Endothelial cell of umbilical vein (primary cell): Measurements from ENCODE around the gene CEACAM1. TPM values are rescaled to one million over a fixed set of nuclear protein-coding genes. Genes with fewer than 3 reads are reported as not detected.
"Not testable (repeated sequence)": the region's sequence is repeated elsewhere in the genome, so short reads cannot be mapped to it uniquely, and the experiment has no call there.

Source experiments
- BruUV-seq: library from RNA; stranded (reverse); fragments of 400-500 nt; replicated peaks from 2 replicates; lab custom pipeline; 2021; lab: Mats Ljungman, UMichigan
- CTCF ChIA-PET: fragments of 300-600, 350-600 bp; sonication (Branson Sonifier 250); formaldehyde crosslinking; loops from one replicate; lab custom pipeline; 2021; ENCODE audit warnings: antibody characterized with exemption, inconsistent platforms; lab: Charles Lee
- POLR2A ChIA-PET: fragments of 300-600, 350-600 bp; sonication (Branson Sonifier 250); formaldehyde crosslinking; loops from one replicate; lab custom pipeline; 2021; ENCODE audit warnings: antibody characterized with exemption, inconsistent platforms; lab: Charles Lee
- DNase-seq: peaks from one replicate; pipeline ENCODE4 v3.0.0-alpha.2; 2011; ENCODE audit warnings: low read depth, low spot score
- FAIRE-seq: peaks from 2 replicates; lab custom pipeline; 2011; peaks lifted over from hg19 to GRCh38; lab: Jason Lieb, UNC
- H2AFZ ChIP-seq: 2 replicates; pipeline ENCODE4 v1.6.0; 2012; ENCODE audit warnings: low read depth, low read length, control low read depth, inconsistent platforms
- H3K27ac ChIP-seq: 2 replicates; pipeline ENCODE4 v1.5.1; 2011; ENCODE audit warnings: low read depth, mild to moderate bottlenecking, control low read depth, low read length, moderate library complexity; ENCODE audit not compliant: insufficient read depth
- H3K27me3 ChIP-seq, 2 experiments: 2 replicates each; pipeline versions ENCODE4 v1.6.0 to v1.6.1; 2011; ENCODE audit warnings: low read length in 2 of 2, mixed read lengths in 1 of 2; ENCODE audit not compliant: control insufficient read depth in 2 of 2, insufficient read depth in 2 of 2
- H3K36me3 ChIP-seq, 2 experiments: 2 replicates in 1 of 2; 3 replicates in 1 of 2; pipeline ENCODE4 v1.5.1; 2011; ENCODE audit warnings: low read length in 2 of 2, mild to moderate bottlenecking in 1 of 2, moderate library complexity in 1 of 2; ENCODE audit not compliant: control insufficient read depth in 2 of 2, insufficient read depth in 2 of 2; ENCODE audit errors: extremely low read depth in 1 of 2
- H3K4me1 ChIP-seq: 3 replicates; pipeline ENCODE4 v1.5.1; 2011; ENCODE audit warnings: mild to moderate bottlenecking, low read length; ENCODE audit not compliant: control insufficient read depth, insufficient read depth; ENCODE audit errors: extremely low read depth
- H3K4me2 ChIP-seq: 2 replicates; pipeline ENCODE4 v1.6.1; 2011; ENCODE audit warnings: low read length, control low read depth, mixed read lengths; ENCODE audit not compliant: insufficient read depth
- H3K4me3 ChIP-seq, 3 experiments: fragments of 200-600 bp in 1 of 3; sonication (generic), shearing (Covaris generic) in 1 of 3; replicated peaks in 1 of 3; 2 replicates each; pipeline ENCODE4 v1.5.1; 2011 to 2016; ENCODE audit warnings: control low read depth in 3 of 3, low read length in 3 of 3, mild to moderate bottlenecking in 2 of 3, inconsistent platforms in 1 of 3, low read depth in 1 of 3, moderate library complexity in 1 of 3; ENCODE audit not compliant: insufficient read depth in 1 of 3
- H3K79me2 ChIP-seq: 2 replicates; pipeline ENCODE4 v1.6.0; 2012; ENCODE audit warnings: low read length, inconsistent platforms; ENCODE audit not compliant: control insufficient read depth, insufficient read depth
- H3K9ac ChIP-seq: replicated peaks from 2 replicates; pipeline ENCODE3; 2011; ENCODE audit warnings: low read length, control low read depth; ENCODE audit not compliant: insufficient read depth; ENCODE audit errors: extremely low read depth
- H3K9me1 ChIP-seq: replicated peaks from 3 replicates; pipeline ENCODE4 v1.6.0; 2011; ENCODE audit warnings: mild to moderate bottlenecking, low read length; ENCODE audit not compliant: control insufficient read depth, insufficient read depth; ENCODE audit errors: extremely low read depth
- H3K9me3 ChIP-seq: replicated peaks from 2 replicates; pipeline ENCODE4 v1.5.1; 2012; ENCODE audit warnings: low read length, inconsistent platforms; ENCODE audit not compliant: control insufficient read depth, insufficient read depth
- H4K20me1 ChIP-seq: replicated peaks from 2 replicates; pipeline ENCODE3; 2011; ENCODE audit warnings: mild to moderate bottlenecking, low read length; ENCODE audit not compliant: control insufficient read depth, insufficient read depth; ENCODE audit errors: extremely low read depth
- EZH2 ChIP-seq: IDR thresholded peaks from 2 replicates; pipeline ENCODE4 v1.6.1; 2012; ENCODE audit warnings: borderline replicate concordance, low read depth, mild to moderate bottlenecking, moderate library complexity, low read length, inconsistent platforms; ENCODE audit not compliant: severe bottlenecking
- FOS ChIP-seq: IDR thresholded peaks from 2 replicates; pipeline ENCODE4 v1.6.1; 2011; ENCODE audit warnings: mild to moderate bottlenecking, low read length, moderate library complexity, borderline replicate concordance; ENCODE audit not compliant: insufficient read depth
- GATA2 ChIP-seq: IDR thresholded peaks from 2 replicates; pipeline ENCODE4 v1.7.0; 2011; ENCODE audit warnings: low read depth, mild to moderate bottlenecking, moderate library complexity, mixed read lengths, low read length; ENCODE audit not compliant: insufficient read length, insufficient read depth
- JUN ChIP-seq: IDR thresholded peaks from 2 replicates; pipeline ENCODE4 v1.6.1; 2011; ENCODE audit warnings: borderline replicate concordance, low read depth; ENCODE audit not compliant: insufficient read length, insufficient read depth
- MYC ChIP-seq: IDR thresholded peaks from one replicate; pipeline ENCODE4 v1.6.1; 2011; ENCODE audit warnings: mild to moderate bottlenecking, low read depth, low read length
- POLR2A ChIP-seq: IDR thresholded peaks from 2 replicates; pipeline ENCODE4 v1.6.1; 2012; ENCODE audit warnings: low read depth, mild to moderate bottlenecking, control low read depth, low read length
- POLR2AphosphoS5 ChIP-seq: IDR thresholded peaks from 2 replicates; pipeline ENCODE4 v1.6.1; 2012; ENCODE audit warnings: low read depth, mild to moderate bottlenecking, control low read depth, low read length, moderate library complexity; ENCODE audit not compliant: insufficient read depth
- dilution Hi-C: fragments of 300-500 bp; cut with MboI; formaldehyde crosslinking; loops from one replicate; pipeline ENCODE4 v1.15.0; 2019; ENCODE audit warnings: low sequenced_read_pairs; ENCODE audit not compliant: extremely low pct_ligation_motif_present
- intact Hi-C: fragments of 100-400 bp; cut with micrococcal nuclease; formaldehyde crosslinking; loops from one replicate; pipeline ENCODE4 v1.10.0; 2022
- polyA plus RNA-seq, 4 experiments: library from polyadenylated mRNA; depleted of rRNA in 3 of 4; stranded (reverse) in 3 of 4; unstranded in 1 of 4; fragments of >200 nt; gene quantifications; 2 replicates each; pipeline versions ENCODE4 v1.2.1 to v1.2.3, GENCODE V29; 2011 to 2012; ENCODE audit warnings: missing spikeins in 1 of 4
- total RNA-seq: library from RNA; stranded (reverse); gene quantifications from 2 replicates; pipeline ENCODE4 v1.2.3, GENCODE V29; 2021
- TF ChIP-seq, protein P1 (sequence below), 2 donors: IDR thresholded peaks; 1 replicate in 1 of 2; 2 replicates in 1 of 2; pipeline ENCODE4 v1.5.1; 2011; ENCODE audit warnings: low read length in 2 of 2, mild to moderate bottlenecking in 2 of 2, moderate library complexity in 2 of 2, control low read depth in 1 of 2, inconsistent platforms in 1 of 2, low read depth in 1 of 2; ENCODE audit not compliant: insufficient read depth in 1 of 2; ENCODE audit errors: extremely low read depth in 1 of 2
- TF ChIP-seq, protein P2 (sequence below): IDR thresholded peaks from 2 replicates; pipeline ENCODE4 v1.6.1; 2011; ENCODE audit not compliant: insufficient read depth, insufficient read length

The CEACAM1 gene
- total and polyA plus RNA-seq, 2 donors (not counting 3 experiments of a cell fraction or from before 2014, with no cell fraction given), result 3.5 to 3.6 TPM

DNA sequence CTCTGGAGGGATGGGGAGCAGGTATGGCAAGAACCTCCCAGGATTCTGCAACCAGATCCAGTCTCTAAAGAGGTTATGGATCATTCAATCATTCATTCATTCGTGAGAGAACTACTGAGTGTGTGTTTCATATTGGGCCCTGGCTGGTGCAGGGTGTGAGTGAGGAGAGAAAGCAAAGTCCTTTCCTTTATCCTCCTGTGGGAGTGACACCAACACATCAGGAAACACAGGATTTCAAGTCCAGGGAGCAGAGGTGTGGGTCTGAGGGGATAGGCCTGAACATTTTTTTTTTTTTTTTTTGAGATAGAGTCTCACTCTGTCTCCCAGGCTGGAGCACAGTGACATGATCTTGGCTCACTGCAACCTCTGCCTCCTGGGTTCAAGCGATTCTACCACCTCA lies 3.3 kb downstream of the CEACAM1 start:
- Histone ChIP-seq H2AFZ (no peak overlapping the region), H3K4me3 (no peak overlapping the region), H3K27ac (no peak overlapping the region), H3K4me2 (no peak overlapping the region), H3K9me1 (no peaks in the 10 kb centered on the region), H3K79me2 (no peaks in the 10 kb centered on the region), H3K4me1 (peaks cover 8% of the 10 kb centered on the region), H3K27me3 (no peaks in the 10 kb centered on the region), H3K9ac (no peak overlapping the region), H3K9me3 (no peaks in the 10 kb centered on the region), H4K20me1 (no peaks in the 10 kb centered on the region), H3K36me3 (no peaks in the 10 kb centered on the region)
- ChIA-PET POLR2A (no interaction called here), CTCF (no interaction called here)
- no peak for TF ChIP-seq MYC
- TF ChIP-seq EZH2, result no peak
- no peak for TF ChIP-seq GATA2
- no peak for TF ChIP-seq POLR2A
- no peak for TF ChIP-seq JUN
- DNase-seq (no peak), FAIRE-seq (no peak)
- BruUV-seq, result no TSS peak
- intact Hi-C loops, result no loop called here
- dilution Hi-C loops, result no loop called here

GRCh38 chr19:42524250-42524649 lies 4.0 kb downstream of the CEACAM1 start:
- no peak for DNase-seq
- BruUV-seq, result no TSS peak
- intact Hi-C loops, result no loop called here
- H3K36me3 ChIP-seq, result no peaks in the 10 kb centered on the region
- H3K4me2 ChIP-seq, result no peak overlapping the region
- TF ChIP-seq FOS (no peak), MYC (no peak), GATA2 (no peak), POLR2AphosphoS5 (no peak), JUN (no peak), EZH2 (no peak), POLR2A (no peak)
- TF ChIP-seq, protein P1, sequence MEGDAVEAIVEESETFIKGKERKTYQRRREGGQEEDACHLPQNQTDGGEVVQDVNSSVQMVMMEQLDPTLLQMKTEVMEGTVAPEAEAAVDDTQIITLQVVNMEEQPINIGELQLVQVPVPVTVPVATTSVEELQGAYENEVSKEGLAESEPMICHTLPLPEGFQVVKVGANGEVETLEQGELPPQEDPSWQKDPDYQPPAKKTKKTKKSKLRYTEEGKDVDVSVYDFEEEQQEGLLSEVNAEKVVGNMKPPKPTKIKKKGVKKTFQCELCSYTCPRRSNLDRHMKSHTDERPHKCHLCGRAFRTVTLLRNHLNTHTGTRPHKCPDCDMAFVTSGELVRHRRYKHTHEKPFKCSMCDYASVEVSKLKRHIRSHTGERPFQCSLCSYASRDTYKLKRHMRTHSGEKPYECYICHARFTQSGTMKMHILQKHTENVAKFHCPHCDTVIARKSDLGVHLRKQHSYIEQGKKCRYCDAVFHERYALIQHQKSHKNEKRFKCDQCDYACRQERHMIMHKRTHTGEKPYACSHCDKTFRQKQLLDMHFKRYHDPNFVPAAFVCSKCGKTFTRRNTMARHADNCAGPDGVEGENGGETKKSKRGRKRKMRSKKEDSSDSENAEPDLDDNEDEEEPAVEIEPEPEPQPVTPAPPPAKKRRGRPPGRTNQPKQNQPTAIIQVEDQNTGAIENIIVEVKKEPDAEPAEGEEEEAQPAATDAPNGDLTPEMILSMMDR (IDR thresholded peaks at IDR 0.05; ENCODE audit: extremely low read depth in 1 of 2, insufficient read depth in 1 of 2, low read depth in 1 of 2, low read length in 2 of 2), result no peak
- TF ChIP-seq, protein P2, sequence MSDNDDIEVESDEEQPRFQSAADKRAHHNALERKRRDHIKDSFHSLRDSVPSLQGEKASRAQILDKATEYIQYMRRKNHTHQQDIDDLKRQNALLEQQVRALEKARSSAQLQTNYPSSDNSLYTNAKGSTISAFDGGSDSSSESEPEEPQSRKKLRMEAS, result no peak
- ChIA-PET POLR2A (no interaction called here), CTCF (interaction anchor here (1.0 kb wide), 1 partner anchor 86 kb away, joined by 3 read pairs; no protein-coding TSS in a partner anchor)
- no peaks in the 10 kb centered on the region for H3K9me3 ChIP-seq
- no peaks in the 10 kb centered on the region for H3K9me1 ChIP-seq
- H3K27ac ChIP-seq, result no peak overlapping the region
- no peak overlapping the region for H2AFZ ChIP-seq
- H3K4me3 ChIP-seq, result no peak overlapping the region
- H3K79me2 ChIP-seq, result no peaks in the 10 kb centered on the region
- H3K4me1 ChIP-seq, result peaks cover 8% of the 10 kb centered on the region
- H3K9ac ChIP-seq, result no peak overlapping the region
- dilution Hi-C loops, result no loop called here
- no peak for FAIRE-seq
- no peaks in the 10 kb centered on the region for H4K20me1 ChIP-seq
- no peaks in the 10 kb centered on the region for H3K27me3 ChIP-seq

GRCh38 chr19:42522262-42522661 lies 6.0 kb downstream of the CEACAM1 start:
- CTCF ChIA-PET, H3K9ac ChIP-seq, BruUV-seq, H3K36me3 ChIP-seq, H3K27ac ChIP-seq, H3K4me2 ChIP-seq, POLR2A ChIA-PET, H2AFZ ChIP-seq, H3K4me3 ChIP-seq, DNase-seq, H3K9me3 ChIP-seq, H3K4me1 ChIP-seq, H3K9me1 ChIP-seq, H3K79me2 ChIP-seq, H4K20me1 ChIP-seq, FAIRE-seq, dilution Hi-C loops, H3K27me3 ChIP-seq, intact Hi-C loops: not testable (repeated sequence)
